BE2C (cell line): Measurements from ENCODE around the gene CEP85L.

Experiments used
- DNase-seq: peaks from one replicate; pipeline ENCODE4 v3.0.0-alpha.2; 2020
- H3K27me3 ChIP-seq: fragments of 250-450 bp; sonication (Bioruptor Pico); 2 replicates; pipeline ENCODE4 v1.5.1; 2020; ENCODE audit warnings: mild to moderate bottlenecking
- H3K36me3 ChIP-seq: fragments of 250-450 bp; sonication (Bioruptor Pico); 2 replicates; pipeline ENCODE4 v1.5.1; 2020; ENCODE audit warnings: mild to moderate bottlenecking
- H3K4me1 ChIP-seq: fragments of 250-450 bp; sonication (Bioruptor Pico); 2 replicates; pipeline ENCODE4 v1.5.1; 2020
- H3K4me3 ChIP-seq: 2 replicates; pipeline ENCODE4 v1.5.1; 2011; ENCODE audit warnings: low read depth, low read length
- H3K9me3 ChIP-seq: fragments of 250-450 bp; sonication (Bioruptor Pico); 2 replicates; pipeline ENCODE4 v1.5.1; 2020
- TF ChIP-seq, protein P1 (sequence below): IDR thresholded peaks from 2 replicates; pipeline ENCODE4 v1.5.1; 2012; ENCODE audit warnings: mild to moderate bottlenecking, low read depth, low read length

Gene CEP85L

DNA sequence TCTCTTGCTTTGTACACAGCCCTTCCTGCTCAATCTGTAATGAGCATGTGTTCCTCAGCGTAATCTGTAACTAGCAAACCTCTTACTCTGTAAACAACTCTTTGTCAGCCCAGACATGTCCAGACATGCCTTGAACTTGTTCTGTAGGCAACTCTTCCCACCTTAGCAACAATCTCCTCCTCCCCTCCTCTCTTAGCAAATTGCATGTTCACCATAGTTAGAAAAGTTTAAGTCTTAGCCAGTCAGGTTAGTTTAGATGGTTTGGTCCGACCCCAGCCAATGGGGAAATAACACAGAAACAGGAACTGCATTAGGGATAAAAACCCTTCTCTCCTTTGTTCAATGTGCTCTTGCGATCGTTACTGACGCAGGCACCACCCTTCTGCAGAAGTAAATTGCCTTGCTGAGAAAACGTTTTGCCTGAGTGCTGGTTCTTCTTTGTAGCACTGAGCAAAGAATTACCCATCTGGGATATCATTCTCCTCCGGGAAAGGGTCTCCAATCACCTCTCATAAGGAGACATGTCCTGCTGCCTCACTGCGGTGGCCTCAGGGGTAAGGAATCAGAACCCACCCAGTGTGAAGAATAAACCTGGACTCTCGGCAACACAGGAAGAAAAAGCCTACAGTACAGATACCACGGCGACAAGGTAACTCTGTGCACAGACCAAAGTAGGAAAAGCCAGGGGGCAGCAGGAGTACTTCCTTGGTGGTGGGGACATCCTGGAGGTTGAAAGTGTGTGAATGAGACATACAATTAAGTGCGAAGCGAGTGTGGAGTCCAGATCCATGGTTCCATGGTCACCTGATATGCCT lies 77.1 kb downstream of the CEP85L start:
- no peaks in the 10 kb centered on the region for H3K27me3 ChIP-seq
- no peak for DNase-seq
- no peaks in the 10 kb centered on the region for H3K9me3 ChIP-seq
- H3K4me1 ChIP-seq = peaks cover 3% of the 10 kb centered on the region; the same call in 1 of the 2 replicates
- H3K4me3 ChIP-seq = no peak overlapping the region
- TF ChIP-seq, protein P1, sequence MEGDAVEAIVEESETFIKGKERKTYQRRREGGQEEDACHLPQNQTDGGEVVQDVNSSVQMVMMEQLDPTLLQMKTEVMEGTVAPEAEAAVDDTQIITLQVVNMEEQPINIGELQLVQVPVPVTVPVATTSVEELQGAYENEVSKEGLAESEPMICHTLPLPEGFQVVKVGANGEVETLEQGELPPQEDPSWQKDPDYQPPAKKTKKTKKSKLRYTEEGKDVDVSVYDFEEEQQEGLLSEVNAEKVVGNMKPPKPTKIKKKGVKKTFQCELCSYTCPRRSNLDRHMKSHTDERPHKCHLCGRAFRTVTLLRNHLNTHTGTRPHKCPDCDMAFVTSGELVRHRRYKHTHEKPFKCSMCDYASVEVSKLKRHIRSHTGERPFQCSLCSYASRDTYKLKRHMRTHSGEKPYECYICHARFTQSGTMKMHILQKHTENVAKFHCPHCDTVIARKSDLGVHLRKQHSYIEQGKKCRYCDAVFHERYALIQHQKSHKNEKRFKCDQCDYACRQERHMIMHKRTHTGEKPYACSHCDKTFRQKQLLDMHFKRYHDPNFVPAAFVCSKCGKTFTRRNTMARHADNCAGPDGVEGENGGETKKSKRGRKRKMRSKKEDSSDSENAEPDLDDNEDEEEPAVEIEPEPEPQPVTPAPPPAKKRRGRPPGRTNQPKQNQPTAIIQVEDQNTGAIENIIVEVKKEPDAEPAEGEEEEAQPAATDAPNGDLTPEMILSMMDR = no peak
- H3K36me3 ChIP-seq = no peaks in the 10 kb centered on the region; the same call in 1 of the 2 replicates

DNA sequence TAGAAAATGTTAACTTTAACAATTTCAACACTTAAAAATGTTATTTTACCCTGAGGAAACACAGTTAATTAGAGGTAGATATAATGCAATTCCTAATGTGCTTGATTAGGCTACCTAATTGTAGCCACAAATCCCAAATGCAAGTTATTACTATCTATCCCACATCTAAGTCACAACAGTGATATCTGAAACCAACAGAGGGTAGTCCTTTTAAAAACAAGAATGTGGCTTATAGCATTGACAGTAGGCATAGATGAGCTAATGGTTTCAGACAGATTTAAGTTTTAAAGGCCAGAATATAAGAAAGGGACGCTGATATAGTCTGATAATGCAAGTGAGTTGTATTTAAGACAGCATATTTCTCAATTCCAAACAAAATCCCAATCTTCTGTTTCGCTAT lies 80.3 kb downstream of the CEP85L start:
- Histone ChIP-seq H3K4me3 (no peak overlapping the region), H3K4me1 (peaks cover 3% of the 10 kb centered on the region; the same call in 1 of the 2 replicates), H3K9me3 (no peaks in the 10 kb centered on the region), H3K27me3 (no peaks in the 10 kb centered on the region), H3K36me3 (no peaks in the 10 kb centered on the region; the same call in 1 of the 2 replicates)
- no peak for DNase-seq
- TF ChIP-seq, protein P1 = no peak

DNA sequence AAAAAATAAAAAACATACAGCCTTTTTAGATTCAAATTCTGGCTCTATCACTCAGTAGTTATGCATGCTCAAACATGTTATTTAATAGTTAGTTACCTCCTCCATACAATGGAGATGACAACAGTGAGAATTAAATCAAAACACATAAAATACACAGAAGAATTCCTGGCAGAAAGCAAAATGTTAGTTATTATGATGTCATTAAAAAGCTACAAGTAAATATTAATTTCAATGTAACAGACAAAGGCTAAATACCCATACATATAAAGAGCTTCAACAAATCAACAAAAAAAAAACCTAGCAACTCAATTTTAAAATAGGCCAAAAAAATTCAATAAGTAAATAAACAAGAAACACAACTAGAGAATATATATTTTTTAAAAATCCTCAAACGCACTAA lies 81.9 kb downstream of the CEP85L start:
- TF ChIP-seq, protein P1 = no peak
- Histone ChIP-seq H3K9me3 (no peaks in the 10 kb centered on the region), H3K4me3 (no peak overlapping the region), H3K27me3 (no peaks in the 10 kb centered on the region), H3K36me3 (no peaks in the 10 kb centered on the region; the same call in 1 of the 2 replicates), H3K4me1 (peaks cover 3% of the 10 kb centered on the region; the same call in 1 of the 2 replicates)
- no peak for DNase-seq

DNA sequence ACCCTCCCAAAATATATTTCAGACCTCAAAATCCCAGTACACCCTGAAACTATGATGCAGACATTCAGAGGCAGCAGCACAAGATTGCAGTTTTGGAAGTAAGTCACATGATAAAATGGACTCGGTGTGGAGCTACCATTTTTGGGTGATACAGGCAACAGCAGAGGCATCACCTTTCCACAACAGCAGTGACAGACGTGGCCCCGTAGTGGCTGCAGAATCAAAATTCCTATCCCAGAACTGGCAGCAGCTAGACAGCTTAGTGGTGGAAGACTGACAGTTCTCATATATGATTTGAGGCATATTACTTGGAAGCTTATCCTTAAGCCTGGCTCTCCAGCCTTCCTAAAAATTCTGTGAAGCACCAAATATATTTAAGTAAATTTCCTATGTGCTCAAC lies 83.4 kb downstream of the CEP85L start:
- H3K4me1 ChIP-seq = peaks cover 3% of the 10 kb centered on the region; the same call in 1 of the 2 replicates
- H3K36me3 ChIP-seq = no peaks in the 10 kb centered on the region
- H3K27me3 ChIP-seq = no peaks in the 10 kb centered on the region
- no peak overlapping the region for H3K4me3 ChIP-seq
- TF ChIP-seq, protein P1 = no peak
- no peak for DNase-seq
- no peaks in the 10 kb centered on the region for H3K9me3 ChIP-seq

DNA sequence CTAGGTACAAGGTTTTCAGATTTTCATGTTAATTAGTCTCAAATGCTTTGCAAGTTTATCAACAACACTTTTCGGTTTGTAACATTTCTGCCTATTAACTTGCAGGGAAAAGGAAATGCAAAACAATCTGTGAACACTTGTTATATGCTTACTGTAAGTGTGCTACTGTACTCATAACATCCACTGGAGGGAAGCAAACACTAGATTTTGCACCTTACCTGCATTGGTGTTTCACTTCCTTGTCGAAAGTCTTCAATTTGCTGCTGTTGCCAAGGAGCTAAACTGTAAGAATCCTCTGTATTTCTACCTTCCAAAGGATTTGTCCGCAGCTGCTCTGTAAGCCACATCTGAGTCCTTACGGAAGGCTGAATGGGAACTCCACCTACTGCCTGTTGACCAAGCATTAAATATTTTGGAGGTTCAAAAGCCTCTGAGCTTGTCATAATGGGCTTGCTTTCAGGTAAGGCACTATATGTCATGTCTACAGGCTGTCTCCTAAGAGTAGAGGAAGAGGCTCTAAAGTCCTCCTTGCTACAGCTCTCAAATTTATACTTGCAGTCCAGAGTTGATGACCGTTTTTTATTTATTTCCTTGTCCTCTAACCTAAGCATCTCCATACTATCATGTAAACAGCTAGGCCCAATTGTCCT lies 86.0 kb downstream of the CEP85L start:
- TF ChIP-seq, protein P1 = peak; percentile 57

DNA sequence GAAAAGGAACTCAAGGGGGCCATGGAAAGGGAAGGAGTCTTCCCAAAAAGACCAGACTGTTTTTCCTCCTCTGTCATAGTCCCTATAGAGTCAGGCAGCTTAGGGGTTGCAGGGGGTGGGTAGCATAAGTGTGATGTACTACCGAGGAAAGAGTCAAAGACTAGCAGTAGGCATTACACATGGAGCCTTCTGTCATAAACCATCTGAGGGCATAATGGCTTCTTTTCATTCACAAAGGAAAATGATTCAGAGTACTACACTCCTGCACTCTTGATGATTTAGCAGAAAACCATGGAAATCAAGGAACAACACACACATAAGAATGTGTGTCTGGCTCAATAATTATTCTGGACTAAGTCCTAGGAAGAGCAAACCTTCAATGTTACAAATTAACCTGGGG lies 88.4 kb downstream of the CEP85L start:
- no peaks in the 10 kb centered on the region for H3K36me3 ChIP-seq
- H3K4me1 ChIP-seq = peaks cover 7% of the 10 kb centered on the region; the same call in 1 of the 2 replicates
- H3K4me3 ChIP-seq = no peak overlapping the region
- TF ChIP-seq, protein P1 = no peak
- no peaks in the 10 kb centered on the region for H3K27me3 ChIP-seq
- DNase-seq = no peak
- no peaks in the 10 kb centered on the region for H3K9me3 ChIP-seq

More for the DNA sequence above, 86.0 kb downstream of the CEP85L start:
- Histone ChIP-seq H3K36me3 (no peaks in the 10 kb centered on the region), H3K27me3 (no peaks in the 10 kb centered on the region), H3K4me3 (no peak overlapping the region), H3K4me1 (no peaks in the 10 kb centered on the region), H3K9me3 (no peaks in the 10 kb centered on the region)
- DNase-seq = no peak
